HEK293 (cell line): ENCODE results near the gene PPP1R10.

Source experiments
- BCL11B ChIP-seq: fragments of 450-650 bp; formaldehyde crosslinking; IDR thresholded peaks from 2 replicates; pipeline ENCODE4 v1.5.1; 2016; ENCODE audit warnings: low read depth, missing biosample characterization, missing genetic modification characterization
- GLI4 ChIP-seq: fragments of 450-650 bp; formaldehyde crosslinking; IDR thresholded peaks from 2 replicates; pipeline ENCODE4 v1.5.1; 2016; ENCODE audit warnings: missing biosample characterization, missing genetic modification characterization
- KLF8 ChIP-seq: fragments of 450-650 bp; formaldehyde crosslinking; IDR thresholded peaks from 2 replicates; pipeline ENCODE4 v1.5.1; 2016; ENCODE audit warnings: missing biosample characterization, missing genetic modification characterization
- OVOL3 ChIP-seq: fragments of 450-650 bp; formaldehyde crosslinking; IDR thresholded peaks from 2 replicates; pipeline ENCODE4 v1.5.1; 2016; ENCODE audit warnings: missing biosample characterization, missing genetic modification characterization
- ZBTB48 ChIP-seq: fragments of 450-650 bp; formaldehyde crosslinking; IDR thresholded peaks from 2 replicates; pipeline ENCODE4 v1.5.1; 2016; ENCODE audit warnings: missing biosample characterization, missing genetic modification characterization
- ZNF133 ChIP-seq: fragments of 450-650 bp; formaldehyde crosslinking; IDR thresholded peaks from 2 replicates; pipeline ENCODE4 v1.5.1; 2016; ENCODE audit warnings: missing biosample characterization, missing genetic modification characterization
- ZNF248 ChIP-seq: fragments of 450-650 bp; formaldehyde crosslinking; IDR thresholded peaks from 2 replicates; pipeline ENCODE4 v1.5.1; 2017; ENCODE audit warnings: missing biosample characterization, missing genetic modification characterization
- ZNF341 ChIP-seq: fragments of 450-650 bp; formaldehyde crosslinking; IDR thresholded peaks from 2 replicates; pipeline ENCODE4; 2016; ENCODE audit warnings: low read depth, missing biosample characterization, missing genetic modification characterization
- ZNF354C ChIP-seq: fragments of 450-650 bp; formaldehyde crosslinking; IDR thresholded peaks from 2 replicates; pipeline ENCODE4 v1.5.1; 2016; ENCODE audit warnings: missing biosample characterization, missing genetic modification characterization, low read depth, borderline replicate concordance
- ZNF394 ChIP-seq: fragments of 450-650 bp; formaldehyde crosslinking; IDR thresholded peaks from 2 replicates; pipeline ENCODE4 v1.5.1; 2016; ENCODE audit warnings: missing biosample characterization, missing genetic modification characterization, mild to moderate bottlenecking, moderate library complexity, borderline replicate concordance
- ZNF514 ChIP-seq: fragments of 450-650 bp; formaldehyde crosslinking; IDR thresholded peaks from 2 replicates; pipeline ENCODE4 v1.5.1; 2016; ENCODE audit warnings: missing biosample characterization, missing genetic modification characterization
- ZNF530 ChIP-seq: fragments of 450-650 bp; formaldehyde crosslinking; IDR thresholded peaks from 2 replicates; pipeline ENCODE4 v1.5.1; 2016; ENCODE audit warnings: low read depth, missing biosample characterization, missing genetic modification characterization
- ZNF596 ChIP-seq: fragments of 450-650 bp; IDR thresholded peaks from 2 replicates; pipeline ENCODE4 v1.5.0; 2018; ENCODE audit warnings: missing biosample characterization, mild to moderate bottlenecking, missing genetic modification characterization, moderate library complexity
- ZNF600 ChIP-seq: fragments of 450-650 bp; formaldehyde crosslinking; IDR thresholded peaks from 2 replicates; pipeline ENCODE4 v1.5.1; 2016; ENCODE audit warnings: missing biosample characterization, missing genetic modification characterization
- ZNF660 ChIP-seq: fragments of 450-650 bp; IDR thresholded peaks from 2 replicates; pipeline ENCODE4 v1.5.1; 2018; ENCODE audit warnings: missing biosample characterization, mild to moderate bottlenecking, missing genetic modification characterization
- ZNF837 ChIP-seq: fragments of 450-650 bp; formaldehyde crosslinking; IDR thresholded peaks from 2 replicates; pipeline ENCODE4 v1.5.1; 2016; ENCODE audit warnings: missing biosample characterization, missing genetic modification characterization
- ZSCAN16 ChIP-seq: fragments of 450-650 bp; formaldehyde crosslinking; IDR thresholded peaks from 2 replicates; pipeline ENCODE4 v1.5.1; 2016; ENCODE audit warnings: missing biosample characterization, missing genetic modification characterization
- TF ChIP-seq, protein P1 (sequence below): fragments of 450-650 bp; formaldehyde crosslinking; IDR thresholded peaks from 2 replicates; pipeline ENCODE4 v1.5.1; 2016; ENCODE audit warnings: missing biosample characterization, missing genetic modification characterization
- TF ChIP-seq, protein P2 (sequence below): fragments of 450-650 bp; formaldehyde crosslinking; IDR thresholded peaks from 2 replicates; pipeline ENCODE4 v1.5.1; 2016; ENCODE audit warnings: missing biosample characterization, missing genetic modification characterization
- TF ChIP-seq, protein P3 (sequence below): fragments of 450-650 bp; formaldehyde crosslinking; IDR thresholded peaks from 2 replicates; pipeline ENCODE4 v1.5.1; 2016; ENCODE audit warnings: missing biosample characterization, missing genetic modification characterization
- TF ChIP-seq, protein P4 (sequence below): fragments of 450-650 bp; formaldehyde crosslinking; IDR thresholded peaks from 2 replicates; pipeline ENCODE4 v1.5.1; 2016; ENCODE audit warnings: missing biosample characterization, missing genetic modification characterization
- TF ChIP-seq, protein P5 (sequence below): fragments of 450-650 bp; formaldehyde crosslinking; IDR thresholded peaks from 2 replicates; pipeline ENCODE4 v1.5.1; 2017; ENCODE audit warnings: missing biosample characterization, missing genetic modification characterization
- TF ChIP-seq, protein P6 (sequence below): fragments of 450-650 bp; formaldehyde crosslinking; IDR thresholded peaks from 2 replicates; pipeline ENCODE4 v1.5.1; 2017; ENCODE audit warnings: missing biosample characterization, missing genetic modification characterization
- TF ChIP-seq, protein P7 (sequence below): fragments of 450-650 bp; formaldehyde crosslinking; IDR thresholded peaks from 2 replicates; pipeline ENCODE4 v1.5.1; 2016; ENCODE audit warnings: missing biosample characterization, missing genetic modification characterization
- TF ChIP-seq, protein P8 (sequence below): fragments of 450-650 bp; formaldehyde crosslinking; IDR thresholded peaks from 2 replicates; pipeline ENCODE4 v1.5.1; 2016; ENCODE audit warnings: missing biosample characterization, missing genetic modification characterization

The PPP1R10 gene

DNA sequence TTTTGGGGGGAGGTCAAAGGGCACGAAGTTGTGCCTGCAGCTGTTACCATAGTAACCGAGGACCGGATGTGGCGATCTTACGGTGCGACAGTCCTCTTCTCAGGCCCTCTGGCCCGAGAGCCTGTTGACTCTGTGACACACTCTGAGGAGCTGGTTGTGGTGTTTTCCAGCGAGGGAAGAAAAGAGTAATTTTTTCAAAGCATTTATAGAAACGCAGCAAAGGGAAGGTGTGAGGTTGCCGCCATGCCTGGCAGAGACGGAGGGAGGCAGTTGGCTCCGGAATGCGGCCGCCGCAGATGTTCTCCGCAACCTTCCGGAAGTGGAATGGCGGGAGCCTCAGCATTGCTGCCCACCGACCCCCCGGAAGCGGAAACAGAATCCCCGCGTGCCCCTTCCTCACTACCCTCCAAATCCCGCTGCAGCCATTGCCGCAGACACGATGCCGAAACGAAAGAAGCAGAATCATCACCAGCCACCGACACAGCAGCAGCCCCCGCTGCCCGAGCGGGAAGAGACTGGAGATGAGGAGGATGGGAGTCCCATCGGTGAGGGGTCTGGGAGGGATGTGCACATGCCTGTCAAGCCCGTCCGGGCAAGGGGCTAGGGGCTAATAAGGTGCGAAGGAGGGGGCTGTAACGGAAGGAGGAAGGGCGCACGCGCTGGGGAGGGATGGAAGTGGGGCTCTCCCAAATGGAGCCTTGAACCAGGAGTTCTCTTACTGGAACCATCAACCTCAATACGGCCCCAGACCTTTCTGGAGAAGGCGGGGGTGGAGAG is 59.9 kb downstream of the PPP1R10 start, which contains the start of gene PRR3 (continued):
- TF ChIP-seq, protein P1, sequence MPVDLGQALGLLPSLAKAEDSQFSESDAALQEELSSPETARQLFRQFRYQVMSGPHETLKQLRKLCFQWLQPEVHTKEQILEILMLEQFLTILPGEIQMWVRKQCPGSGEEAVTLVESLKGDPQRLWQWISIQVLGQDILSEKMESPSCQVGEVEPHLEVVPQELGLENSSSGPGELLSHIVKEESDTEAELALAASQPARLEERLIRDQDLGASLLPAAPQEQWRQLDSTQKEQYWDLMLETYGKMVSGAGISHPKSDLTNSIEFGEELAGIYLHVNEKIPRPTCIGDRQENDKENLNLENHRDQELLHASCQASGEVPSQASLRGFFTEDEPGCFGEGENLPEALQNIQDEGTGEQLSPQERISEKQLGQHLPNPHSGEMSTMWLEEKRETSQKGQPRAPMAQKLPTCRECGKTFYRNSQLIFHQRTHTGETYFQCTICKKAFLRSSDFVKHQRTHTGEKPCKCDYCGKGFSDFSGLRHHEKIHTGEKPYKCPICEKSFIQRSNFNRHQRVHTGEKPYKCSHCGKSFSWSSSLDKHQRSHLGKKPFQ (tag by site-specific recombination): 0 out of 2 replicates have a peak, but pooled peaks have one; percentile 14
- TF ChIP-seq ZNF600 (tag by site-specific recombination) (peak; percentile 89), ZNF341 (tag by site-specific recombination) (peak; percentile 95), GLI4 (tag by site-specific recombination) (peak; percentile 44; the same call in 1 of the 2 replicates), ZNF133 (tag by site-specific recombination) (no peak), ZNF530 (tag by site-specific recombination) (no peak), ZNF248 (no peak), OVOL3 (no peak), ZNF596 (tag by site-specific recombination) (no peak), ZNF514 (tag by site-specific recombination) (no peak), ZNF837 (tag by site-specific recombination) (no peak), BCL11B (no peak; the same call in 1 of the 2 replicates), ZNF394 (tag by site-specific recombination) (peak; percentile 60; the same call in 1 of the 2 replicates), ZSCAN16 (tag by site-specific recombination) (0 out of 2 replicates have a peak, but pooled peaks have one; percentile 18), ZNF660 (tag by site-specific recombination) (peak; percentile 80), ZNF354C (tag by site-specific recombination) (no peak), KLF8 (0 out of 2 replicates have a peak, but pooled peaks have one; percentile 41), ZBTB48 (tag by site-specific recombination) (peak; percentile 97)
- TF ChIP-seq, protein P2, sequence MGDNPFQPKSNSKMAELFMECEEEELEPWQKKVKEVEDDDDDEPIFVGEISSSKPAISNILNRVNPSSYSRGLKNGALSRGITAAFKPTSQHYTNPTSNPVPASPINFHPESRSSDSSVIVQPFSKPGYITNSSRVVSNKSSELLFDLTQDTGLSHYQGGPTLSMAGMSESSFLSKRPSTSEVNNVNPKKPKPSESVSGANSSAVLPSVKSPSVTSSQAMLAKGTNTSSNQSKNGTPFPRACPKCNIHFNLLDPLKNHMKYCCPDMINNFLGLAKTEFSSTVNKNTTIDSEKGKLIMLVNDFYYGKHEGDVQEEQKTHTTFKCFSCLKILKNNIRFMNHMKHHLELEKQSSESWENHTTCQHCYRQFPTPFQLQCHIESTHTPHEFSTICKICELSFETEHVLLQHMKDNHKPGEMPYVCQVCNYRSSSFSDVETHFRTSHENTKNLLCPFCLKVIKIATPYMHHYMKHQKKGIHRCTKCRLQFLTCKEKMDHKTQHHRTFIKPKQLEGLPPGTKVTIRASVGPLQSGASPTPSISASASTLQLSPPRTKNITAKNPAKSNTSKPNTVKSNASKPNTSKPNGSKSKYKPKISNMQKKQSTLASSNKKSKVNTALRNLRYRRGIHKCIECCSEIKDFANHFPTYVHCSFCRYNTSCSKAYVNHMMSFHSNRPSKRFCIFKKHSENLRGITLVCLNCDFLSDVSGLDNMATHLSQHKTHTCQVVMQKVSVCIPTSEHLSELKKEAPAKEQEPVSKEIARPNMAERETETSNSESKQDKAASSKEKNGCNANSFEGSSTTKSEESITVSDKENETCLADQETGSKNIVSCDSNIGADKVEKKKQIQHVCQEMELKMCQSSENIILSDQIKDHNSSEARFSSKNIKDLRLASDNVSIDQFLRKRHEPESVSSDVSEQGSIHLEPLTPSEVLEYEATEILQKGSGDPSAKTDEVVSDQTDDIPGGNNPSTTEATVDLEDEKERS (tag by site-specific recombination): peak; percentile 20; the same call in 1 of the 2 replicates
- TF ChIP-seq, protein P3, sequence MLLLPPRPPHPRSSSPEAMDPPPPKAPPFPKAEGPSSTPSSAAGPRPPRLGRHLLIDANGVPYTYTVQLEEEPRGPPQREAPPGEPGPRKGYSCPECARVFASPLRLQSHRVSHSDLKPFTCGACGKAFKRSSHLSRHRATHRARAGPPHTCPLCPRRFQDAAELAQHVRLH (tag by site-specific recombination): peak; percentile 100
- TF ChIP-seq, protein P4, sequence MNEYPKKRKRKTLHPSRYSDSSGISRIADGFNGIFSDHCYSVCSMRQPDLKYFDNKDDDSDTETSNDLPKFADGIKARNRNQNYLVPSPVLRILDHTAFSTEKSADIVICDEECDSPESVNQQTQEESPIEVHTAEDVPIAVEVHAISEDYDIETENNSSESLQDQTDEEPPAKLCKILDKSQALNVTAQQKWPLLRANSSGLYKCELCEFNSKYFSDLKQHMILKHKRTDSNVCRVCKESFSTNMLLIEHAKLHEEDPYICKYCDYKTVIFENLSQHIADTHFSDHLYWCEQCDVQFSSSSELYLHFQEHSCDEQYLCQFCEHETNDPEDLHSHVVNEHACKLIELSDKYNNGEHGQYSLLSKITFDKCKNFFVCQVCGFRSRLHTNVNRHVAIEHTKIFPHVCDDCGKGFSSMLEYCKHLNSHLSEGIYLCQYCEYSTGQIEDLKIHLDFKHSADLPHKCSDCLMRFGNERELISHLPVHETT (tag by site-specific recombination): peak; percentile 74; the same call in 1 of the 2 replicates
- TF ChIP-seq, protein P5, sequence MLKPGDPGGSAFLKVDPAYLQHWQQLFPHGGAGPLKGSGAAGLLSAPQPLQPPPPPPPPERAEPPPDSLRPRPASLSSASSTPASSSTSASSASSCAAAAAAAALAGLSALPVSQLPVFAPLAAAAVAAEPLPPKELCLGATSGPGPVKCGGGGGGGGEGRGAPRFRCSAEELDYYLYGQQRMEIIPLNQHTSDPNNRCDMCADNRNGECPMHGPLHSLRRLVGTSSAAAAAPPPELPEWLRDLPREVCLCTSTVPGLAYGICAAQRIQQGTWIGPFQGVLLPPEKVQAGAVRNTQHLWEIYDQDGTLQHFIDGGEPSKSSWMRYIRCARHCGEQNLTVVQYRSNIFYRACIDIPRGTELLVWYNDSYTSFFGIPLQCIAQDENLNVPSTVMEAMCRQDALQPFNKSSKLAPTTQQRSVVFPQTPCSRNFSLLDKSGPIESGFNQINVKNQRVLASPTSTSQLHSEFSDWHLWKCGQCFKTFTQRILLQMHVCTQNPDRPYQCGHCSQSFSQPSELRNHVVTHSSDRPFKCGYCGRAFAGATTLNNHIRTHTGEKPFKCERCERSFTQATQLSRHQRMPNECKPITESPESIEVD (tag by site-specific recombination): no peak
- TF ChIP-seq, protein P6, sequence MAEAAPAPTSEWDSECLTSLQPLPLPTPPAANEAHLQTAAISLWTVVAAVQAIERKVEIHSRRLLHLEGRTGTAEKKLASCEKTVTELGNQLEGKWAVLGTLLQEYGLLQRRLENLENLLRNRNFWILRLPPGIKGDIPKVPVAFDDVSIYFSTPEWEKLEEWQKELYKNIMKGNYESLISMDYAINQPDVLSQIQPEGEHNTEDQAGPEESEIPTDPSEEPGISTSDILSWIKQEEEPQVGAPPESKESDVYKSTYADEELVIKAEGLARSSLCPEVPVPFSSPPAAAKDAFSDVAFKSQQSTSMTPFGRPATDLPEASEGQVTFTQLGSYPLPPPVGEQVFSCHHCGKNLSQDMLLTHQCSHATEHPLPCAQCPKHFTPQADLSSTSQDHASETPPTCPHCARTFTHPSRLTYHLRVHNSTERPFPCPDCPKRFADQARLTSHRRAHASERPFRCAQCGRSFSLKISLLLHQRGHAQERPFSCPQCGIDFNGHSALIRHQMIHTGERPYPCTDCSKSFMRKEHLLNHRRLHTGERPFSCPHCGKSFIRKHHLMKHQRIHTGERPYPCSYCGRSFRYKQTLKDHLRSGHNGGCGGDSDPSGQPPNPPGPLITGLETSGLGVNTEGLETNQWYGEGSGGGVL (tag by site-specific recombination): peak; percentile 34; the same call in 1 of the 2 replicates
- TF ChIP-seq, protein P7, sequence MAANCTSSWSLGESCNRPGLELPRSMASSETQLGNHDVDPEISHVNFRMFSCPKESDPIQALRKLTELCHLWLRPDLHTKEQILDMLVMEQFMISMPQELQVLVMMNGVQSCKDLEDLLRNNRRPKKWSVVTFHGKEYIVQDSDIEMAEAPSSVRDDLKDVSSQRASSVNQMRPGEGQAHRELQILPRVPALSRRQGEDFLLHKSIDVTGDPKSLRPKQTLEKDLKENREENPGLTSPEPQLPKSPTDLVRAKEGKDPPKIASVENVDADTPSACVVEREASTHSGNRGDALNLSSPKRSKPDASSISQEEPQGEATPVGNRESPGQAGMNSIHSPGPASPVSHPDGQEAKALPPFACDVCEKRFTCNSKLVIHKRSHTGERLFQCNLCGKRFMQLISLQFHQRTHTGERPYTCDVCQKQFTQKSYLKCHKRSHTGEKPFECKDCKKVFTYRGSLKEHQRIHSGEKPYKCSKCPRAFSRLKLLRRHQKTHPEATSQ (tag by site-specific recombination): 0 out of 2 replicates have a peak, but pooled peaks have one; percentile 25
- TF ChIP-seq, protein P8, sequence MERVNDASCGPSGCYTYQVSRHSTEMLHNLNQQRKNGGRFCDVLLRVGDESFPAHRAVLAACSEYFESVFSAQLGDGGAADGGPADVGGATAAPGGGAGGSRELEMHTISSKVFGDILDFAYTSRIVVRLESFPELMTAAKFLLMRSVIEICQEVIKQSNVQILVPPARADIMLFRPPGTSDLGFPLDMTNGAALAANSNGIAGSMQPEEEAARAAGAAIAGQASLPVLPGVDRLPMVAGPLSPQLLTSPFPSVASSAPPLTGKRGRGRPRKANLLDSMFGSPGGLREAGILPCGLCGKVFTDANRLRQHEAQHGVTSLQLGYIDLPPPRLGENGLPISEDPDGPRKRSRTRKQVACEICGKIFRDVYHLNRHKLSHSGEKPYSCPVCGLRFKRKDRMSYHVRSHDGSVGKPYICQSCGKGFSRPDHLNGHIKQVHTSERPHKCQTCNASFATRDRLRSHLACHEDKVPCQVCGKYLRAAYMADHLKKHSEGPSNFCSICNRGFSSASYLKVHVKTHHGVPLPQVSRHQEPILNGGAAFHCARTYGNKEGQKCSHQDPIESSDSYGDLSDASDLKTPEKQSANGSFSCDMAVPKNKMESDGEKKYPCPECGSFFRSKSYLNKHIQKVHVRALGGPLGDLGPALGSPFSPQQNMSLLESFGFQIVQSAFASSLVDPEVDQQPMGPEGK: peak; percentile 93
